Stimulated activated CD8-positive, alpha-beta memory T cell treated with anti-CD3 and anti-CD28 coated beads, Interleukin-15, amount 100 ng/mL, for 48 hours (primary cell): Measurements from ENCODE around the gene SF3B1.
"Not testable (repeated sequence)": the region's sequence is repeated elsewhere in the genome, so short reads cannot be mapped to it uniquely, and the experiment has no call there.

ENCODE experiments used
- DNase-seq, 2 donors: peaks; one replicate each; pipeline ENCODE4 v3.0.0-alpha.2; 2020; ENCODE audit warnings: low read depth in 2 of 2

SF3B1 gene

DNA sequence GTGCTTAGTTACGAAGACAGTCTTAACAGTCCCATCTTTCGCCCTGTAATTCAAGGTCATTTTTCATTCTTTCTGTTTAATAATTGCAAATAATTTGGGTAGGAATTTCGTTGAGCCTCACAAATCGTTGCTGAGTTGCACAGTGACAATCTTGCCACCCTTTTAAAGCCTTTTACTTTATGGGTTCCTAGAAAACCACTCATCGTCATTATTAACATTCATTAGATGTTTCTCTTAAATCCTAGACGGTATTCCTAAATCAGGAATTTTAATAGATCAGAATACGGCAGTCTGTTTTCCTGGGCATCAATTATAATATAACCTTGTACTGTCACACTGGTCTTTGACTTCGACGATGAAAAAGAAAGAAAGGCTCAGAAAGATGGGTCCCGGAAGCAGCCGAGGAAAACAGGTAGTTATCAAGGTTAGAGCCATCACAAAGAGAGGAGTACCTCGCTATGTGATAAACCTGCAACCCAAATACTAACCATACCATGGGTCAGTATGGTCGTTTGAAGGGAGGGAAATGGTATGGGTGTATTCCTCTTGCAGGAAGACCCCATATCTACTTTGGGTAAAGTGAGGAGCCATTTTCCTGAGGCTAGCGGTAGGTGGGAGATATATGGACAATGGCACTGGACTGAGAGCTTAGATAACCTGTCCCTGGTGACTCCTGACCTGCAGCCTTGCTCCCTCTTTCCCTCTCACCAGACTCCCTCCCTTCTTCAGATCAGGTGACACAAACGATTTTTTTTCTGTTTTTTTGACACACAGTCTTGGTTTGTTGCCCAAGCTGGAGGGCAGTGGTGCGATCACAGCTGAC lies 981 bp upstream of the SF3B1 start:
- no peak for DNase-seq

DNA sequence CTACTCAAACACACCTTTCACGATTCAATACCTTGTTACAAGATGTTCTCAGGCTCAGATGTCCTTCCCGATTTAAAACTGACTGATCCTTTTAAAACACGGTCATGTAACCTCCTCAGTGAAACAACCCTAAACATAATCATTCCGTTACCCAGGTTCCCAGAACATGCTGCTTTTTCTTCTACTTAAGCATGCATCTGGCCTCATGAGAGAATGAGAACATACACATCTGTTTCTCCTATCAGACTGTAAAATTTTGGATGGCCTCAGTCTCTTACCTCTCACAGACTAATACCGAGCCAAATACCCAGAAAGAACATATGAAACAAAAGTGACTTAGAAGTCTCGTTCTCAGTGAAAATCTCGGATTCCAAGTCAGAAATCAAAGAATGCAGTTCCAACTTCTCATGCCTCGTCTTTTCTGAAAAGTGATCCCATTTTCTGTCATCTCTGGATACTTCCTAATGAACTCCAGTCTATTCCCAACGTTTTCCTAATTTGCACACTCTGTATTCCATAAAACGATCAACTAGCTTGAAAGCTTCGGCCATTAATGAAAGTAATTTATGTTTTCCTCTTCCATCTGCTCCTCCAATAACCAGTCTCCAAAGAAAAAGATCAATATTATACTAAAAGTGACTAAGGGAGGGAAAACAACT lies 919 bp downstream of the SF3B1 start:
- no peak for DNase-seq

DNA sequence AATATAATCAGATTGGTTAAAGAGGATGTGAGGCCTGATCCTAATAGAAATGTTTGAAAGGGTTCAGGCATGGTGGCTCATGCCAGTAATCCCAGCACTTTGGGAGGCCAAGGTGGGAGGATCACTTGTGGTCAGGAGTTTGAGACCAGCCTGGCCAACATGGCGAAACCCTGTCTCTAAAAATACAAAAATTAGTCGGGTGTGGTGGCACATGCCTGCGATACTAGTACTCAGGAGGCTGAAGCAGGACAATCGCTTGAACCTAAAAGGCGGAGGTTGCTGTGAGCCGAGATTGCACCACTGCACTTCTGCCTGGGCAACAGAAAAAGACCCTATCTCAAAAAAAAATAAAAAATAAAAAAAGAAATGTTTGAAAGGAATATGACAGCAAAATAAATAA lies 2.3 kb downstream of the SF3B1 start:
- not testable (repeated sequence) for DNase-seq

GRCh38 chr2:197431858-197432257 lies 3.0 kb downstream of the SF3B1 start:
- DNase-seq: no peak

GRCh38 chr2:197427986-197428385 lies 6.8 kb downstream of the SF3B1 start:
- DNase-seq: no peak

DNA sequence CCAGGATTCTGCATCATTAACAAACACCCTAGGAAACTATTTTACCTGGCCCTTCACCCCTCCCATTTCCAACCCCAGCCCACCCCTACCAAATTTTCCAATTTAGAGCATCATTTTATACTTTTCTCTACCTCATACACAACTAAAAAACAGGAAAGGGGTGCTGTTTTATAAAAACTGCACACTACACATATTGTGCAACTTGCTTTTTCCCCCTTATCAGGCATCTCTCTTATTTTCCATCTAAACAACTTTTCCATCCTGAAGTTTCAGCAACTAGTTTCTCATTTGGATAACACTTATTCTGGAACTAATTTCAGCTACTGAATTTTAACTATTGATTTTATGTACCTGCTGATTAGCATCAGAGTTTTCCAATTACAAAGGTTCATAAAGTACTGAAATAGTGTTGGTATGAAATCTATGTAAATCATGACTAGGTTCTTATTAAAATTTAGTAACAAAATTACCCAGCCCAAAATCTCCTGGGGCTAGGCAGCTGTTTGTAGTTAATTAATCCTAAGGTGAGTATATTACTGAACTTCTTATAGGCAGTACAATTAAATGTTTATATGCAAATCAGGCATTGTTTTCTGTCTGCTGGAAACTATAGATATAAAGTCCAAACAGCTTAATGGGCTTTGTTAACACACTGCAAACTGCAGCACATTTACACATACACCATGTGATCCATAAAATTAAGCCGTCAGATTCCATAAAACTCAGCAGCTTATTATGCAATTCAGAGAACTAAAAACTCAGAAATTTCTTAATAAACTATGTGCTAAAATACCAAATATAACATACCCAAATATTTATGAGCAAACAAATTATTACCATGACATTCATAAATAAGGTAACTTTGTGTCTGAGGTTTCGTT lies 7.9 kb downstream of the SF3B1 start:
- no peak for DNase-seq

GRCh38 chr2:197425550-197425949 lies 9.3 kb downstream of the SF3B1 start:
- no peak for DNase-seq

GRCh38 chr2:197423307-197423706 lies 11.5 kb downstream of the SF3B1 start:
- no peak for DNase-seq

DNA sequence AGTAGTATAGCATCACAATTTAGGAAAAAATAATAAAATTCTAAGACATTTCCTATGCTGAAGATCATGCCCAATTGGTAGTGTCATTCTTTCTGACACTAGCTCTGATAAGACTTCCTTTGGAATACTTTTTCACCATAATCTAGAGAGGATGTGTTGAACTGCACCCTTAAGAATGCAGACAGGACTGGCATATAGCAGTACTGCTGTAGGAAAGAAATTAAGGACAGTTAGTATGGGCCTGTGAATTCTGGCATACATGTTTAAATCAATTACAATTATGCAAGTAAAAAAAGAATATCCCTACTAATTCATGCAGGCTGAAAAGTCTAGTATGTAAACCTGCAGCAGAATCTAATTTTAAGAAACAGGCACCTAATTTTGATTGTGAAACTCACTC lies 15.4 kb downstream of the SF3B1 start:
- DNase-seq: no peak

- DNase-seq: no peak
Measured at GRCh38 chr2:197416268-197416667, 18.6 kb downstream of the SF3B1 start.

GRCh38 chr2:197414515-197414914 lies 20.3 kb downstream of the SF3B1 start:
- DNase-seq: no peak

GRCh38 chr2:197414039-197414438 lies 20.8 kb downstream of the SF3B1 start:
- DNase-seq: no peak

DNA sequence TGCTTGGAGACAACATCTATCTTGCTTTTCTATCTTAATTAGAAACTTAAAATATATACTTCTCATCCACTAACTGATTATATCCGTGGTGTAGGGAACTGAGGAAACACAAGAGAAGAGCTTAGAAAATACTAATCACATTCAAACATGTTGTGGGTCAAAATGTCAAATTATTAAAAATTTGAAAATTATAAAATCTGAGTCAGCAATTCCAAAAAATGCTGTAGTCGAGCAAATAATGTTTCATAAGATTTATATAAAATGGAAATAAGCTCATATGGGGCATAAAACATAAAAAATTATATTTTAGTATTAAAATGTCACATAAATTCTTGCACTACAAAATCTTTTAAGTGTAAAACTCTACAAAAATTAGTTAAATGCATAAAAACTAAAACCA lies 29.2 kb downstream of the SF3B1 start:
- DNase-seq: no peak

DNA sequence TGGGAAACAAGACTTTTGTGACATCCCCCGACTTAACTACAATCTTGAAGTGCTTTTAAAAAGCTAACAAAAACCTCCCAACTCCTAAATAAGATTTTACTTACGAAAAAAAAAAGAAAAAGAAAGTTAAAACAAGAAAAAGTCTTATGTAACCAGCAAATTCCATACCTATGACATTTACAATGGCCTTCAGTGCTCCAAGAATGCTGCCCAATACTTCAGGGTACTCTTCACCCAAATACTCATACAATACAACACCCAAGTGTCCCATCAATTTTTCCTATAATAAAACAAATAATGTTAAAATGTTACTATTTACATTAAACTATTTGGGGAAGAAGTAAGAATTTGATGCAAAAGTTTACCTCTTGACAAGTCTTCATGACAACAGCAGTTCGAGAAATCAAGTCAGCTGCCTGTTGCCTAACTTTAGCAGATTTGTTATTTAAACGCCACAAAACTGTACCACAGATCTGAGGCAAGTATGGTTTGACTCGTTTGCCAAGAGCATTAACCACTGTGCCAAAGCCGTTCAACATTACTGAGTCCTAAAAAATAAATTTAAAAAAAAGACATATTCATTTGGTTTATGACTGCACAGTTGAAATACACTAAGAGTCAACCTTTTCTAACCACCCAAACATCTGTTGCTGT lies 34.8 kb downstream of the SF3B1 start:
- no peak for DNase-seq

GRCh38 chr2:197398913-197399312 lies 35.9 kb downstream of the SF3B1 start:
- DNase-seq: no peak

- DNase-seq: no peak
Measured at GRCh38 chr2:197391220-197391717, 43.6 kb downstream of the SF3B1 start.

- no peak for DNase-seq
Measured at GRCh38 chr2:197388866-197389587, 45.8 kb downstream of the SF3B1 start.

DNA sequence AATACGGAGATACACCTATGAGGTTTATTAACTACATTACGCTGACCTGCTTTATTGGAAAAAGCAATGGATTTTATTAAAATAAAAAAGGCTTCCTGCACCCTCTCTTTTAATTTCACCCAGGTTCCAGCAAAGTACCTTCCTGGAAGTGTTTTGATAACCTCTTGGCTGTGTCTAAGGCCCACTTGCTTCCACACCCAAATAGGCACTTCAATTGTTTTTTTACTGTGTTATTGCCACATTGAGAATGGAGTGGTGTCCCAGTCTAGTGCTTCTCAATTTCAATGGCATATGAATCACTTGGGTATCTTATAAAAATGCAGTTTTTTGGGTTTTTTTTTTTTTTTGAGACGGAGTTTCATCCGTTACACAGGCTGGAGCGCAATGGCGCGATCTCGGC lies 47.6 kb downstream of the SF3B1 start:
- DNase-seq: no peak

GRCh38 chr2:197386242-197386641 lies 48.6 kb downstream of the SF3B1 start:
- DNase-seq: no peak

GRCh38 chr2:197383825-197384224 lies 51.0 kb downstream of the SF3B1 start:
- no peak for DNase-seq

GRCh38 chr2:197381641-197382040 lies 53.2 kb downstream of the SF3B1 start:
- DNase-seq: no peak
